ENCODE data around the gene KCTD5. TPM values are rescaled to one million over a fixed set of nuclear protein-coding genes. Genes with fewer than 3 reads are reported as not detected.
"Not testable (repeated sequence)": the region's sequence is repeated elsewhere in the genome, so short reads cannot be mapped to it uniquely, and the experiment has no call there.

Gene KCTD5
- total RNA-seq, 1 experiment from 2014 or later: 66.5 TPM

DNA sequence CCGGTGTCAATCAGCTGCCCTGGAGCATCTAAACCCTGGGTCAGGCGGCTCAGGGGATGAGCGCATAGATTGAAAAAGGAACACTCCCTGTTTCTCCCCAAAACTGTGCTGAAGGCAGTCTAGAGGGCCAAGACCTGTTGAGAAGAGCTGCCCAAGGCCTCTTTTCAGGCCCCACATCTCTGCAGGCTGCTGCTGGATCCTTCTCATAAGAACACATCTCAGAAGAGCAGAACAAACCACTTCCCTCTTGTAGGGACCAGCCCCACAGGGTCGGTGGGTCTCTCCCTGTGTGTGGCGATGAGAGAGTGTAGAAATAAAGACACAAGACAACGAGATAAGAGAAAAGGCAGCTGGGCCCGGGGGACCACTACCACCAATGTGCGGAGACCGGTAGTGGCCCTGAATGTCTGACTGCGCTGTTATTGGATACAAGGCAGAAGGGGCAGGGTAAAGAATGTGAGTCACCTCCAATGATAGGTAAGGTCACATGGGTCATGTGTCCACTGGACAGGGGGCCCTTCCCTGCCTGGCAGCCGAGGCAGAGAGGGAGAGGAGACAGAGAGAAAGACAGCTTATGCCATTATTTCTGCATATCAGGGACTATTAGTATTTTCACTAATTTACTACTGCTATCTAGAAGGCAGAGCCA lies 22.2 kb upstream of the KCTD5 start:
- BruUV-seq (replicated peaks): not testable (repeated sequence)

DNA sequence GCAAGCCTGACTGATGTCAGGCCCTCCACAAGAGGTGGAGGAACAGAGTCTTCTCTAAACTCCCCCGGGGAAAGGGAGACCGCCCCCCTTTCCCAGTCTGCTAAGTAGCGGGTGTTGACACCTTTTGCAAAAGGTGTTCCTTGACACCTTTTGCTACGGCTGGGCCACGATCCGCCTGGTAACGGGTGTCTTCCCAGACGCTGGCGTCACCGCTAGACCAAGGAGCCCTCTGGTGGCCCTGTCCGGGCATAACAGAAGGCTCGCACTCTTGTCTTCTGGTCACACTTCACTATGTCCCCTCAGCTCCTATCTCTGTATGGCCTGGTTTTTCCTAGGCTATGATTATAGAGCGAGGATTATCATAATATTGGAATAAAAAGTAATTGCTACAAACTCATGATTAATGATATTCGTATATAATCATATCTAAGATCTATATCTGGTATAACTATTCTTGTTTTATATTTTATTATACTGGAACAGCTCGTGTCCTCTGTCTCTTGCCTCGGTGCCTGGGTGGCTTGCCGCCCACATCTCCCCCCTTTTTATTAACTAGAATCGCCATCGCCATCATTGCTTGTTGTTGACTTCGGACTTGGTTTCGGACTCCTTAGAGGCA lies 21.5 kb upstream of the KCTD5 start:
- H4K20me1 ChIP-seq (ENCODE audit: insufficient read depth); H2AFZ ChIP-seq; H3K4me3 ChIP-seq; H3K27ac ChIP-seq; H3K9me2 ChIP-seq (ENCODE audit: insufficient read depth); intact Hi-C loops (cut with micrococcal nuclease; ENCODE audit: unreplicated experiment); H3K36me3 ChIP-seq (ENCODE audit: low read depth); H3K9me3 ChIP-seq (ENCODE audit: insufficient read depth, low read depth); H3K4me1 ChIP-seq (replicated peaks; ENCODE audit: insufficient read depth); POLR2A ChIA-PET (ENCODE audit: unreplicated experiment); H3K79me2 ChIP-seq (ENCODE audit: low read depth); BruUV-seq (replicated peaks): not testable (repeated sequence)
- Histone ChIP-seq H3K27me3 (ENCODE audit: insufficient read depth, low read depth) (peaks cover 14% of the 10 kb centered on the region; the same call in 1 of the 2 replicates), H3K4me2 (0 out of 2 replicates have a peak overlapping the region, but pooled peaks have one; percentile 13), H3F3A (ENCODE audit: insufficient read depth, low read depth) (peaks cover 12% of the 10 kb centered on the region; the same call in 1 of the 2 replicates)
- TF ChIP-seq, protein P1, sequence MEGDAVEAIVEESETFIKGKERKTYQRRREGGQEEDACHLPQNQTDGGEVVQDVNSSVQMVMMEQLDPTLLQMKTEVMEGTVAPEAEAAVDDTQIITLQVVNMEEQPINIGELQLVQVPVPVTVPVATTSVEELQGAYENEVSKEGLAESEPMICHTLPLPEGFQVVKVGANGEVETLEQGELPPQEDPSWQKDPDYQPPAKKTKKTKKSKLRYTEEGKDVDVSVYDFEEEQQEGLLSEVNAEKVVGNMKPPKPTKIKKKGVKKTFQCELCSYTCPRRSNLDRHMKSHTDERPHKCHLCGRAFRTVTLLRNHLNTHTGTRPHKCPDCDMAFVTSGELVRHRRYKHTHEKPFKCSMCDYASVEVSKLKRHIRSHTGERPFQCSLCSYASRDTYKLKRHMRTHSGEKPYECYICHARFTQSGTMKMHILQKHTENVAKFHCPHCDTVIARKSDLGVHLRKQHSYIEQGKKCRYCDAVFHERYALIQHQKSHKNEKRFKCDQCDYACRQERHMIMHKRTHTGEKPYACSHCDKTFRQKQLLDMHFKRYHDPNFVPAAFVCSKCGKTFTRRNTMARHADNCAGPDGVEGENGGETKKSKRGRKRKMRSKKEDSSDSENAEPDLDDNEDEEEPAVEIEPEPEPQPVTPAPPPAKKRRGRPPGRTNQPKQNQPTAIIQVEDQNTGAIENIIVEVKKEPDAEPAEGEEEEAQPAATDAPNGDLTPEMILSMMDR (conservative IDR thresholded peaks at IDR 0.05): peak; percentile 88
- DNase-seq: peak in 1 of 2 experiments; percentile 64
- CTCF ChIA-PET: interaction anchor here (0.6 kb wide), 1 partner anchor 291 kb away, joined by 8 read pairs; no protein-coding TSS in a partner anchor

More for the DNA sequence above, 22.2 kb upstream of the KCTD5 start:
- H3K79me2 ChIP-seq (ENCODE audit: low read depth); H3K36me3 ChIP-seq (ENCODE audit: low read depth); H4K20me1 ChIP-seq (ENCODE audit: insufficient read depth); H3K27ac ChIP-seq; H3K9me3 ChIP-seq (ENCODE audit: insufficient read depth, low read depth); H2AFZ ChIP-seq; H3K4me1 ChIP-seq (replicated peaks; ENCODE audit: insufficient read depth); CTCF ChIA-PET; H3K4me3 ChIP-seq; H3K9me2 ChIP-seq (ENCODE audit: insufficient read depth); intact Hi-C loops (cut with micrococcal nuclease; ENCODE audit: unreplicated experiment); POLR2A ChIA-PET (ENCODE audit: unreplicated experiment); DNase-seq: not testable (repeated sequence)
- H3K4me2 ChIP-seq: 0 out of 2 replicates have a peak overlapping the region, but pooled peaks have one; percentile 13
- H3F3A ChIP-seq (ENCODE audit: insufficient read depth, low read depth): peaks cover 12% of the 10 kb centered on the region; the same call in 1 of the 2 replicates
- peaks cover 14% of the 10 kb centered on the region; the same call in 1 of the 2 replicates for H3K27me3 ChIP-seq (ENCODE audit: insufficient read depth, low read depth)

DNA sequence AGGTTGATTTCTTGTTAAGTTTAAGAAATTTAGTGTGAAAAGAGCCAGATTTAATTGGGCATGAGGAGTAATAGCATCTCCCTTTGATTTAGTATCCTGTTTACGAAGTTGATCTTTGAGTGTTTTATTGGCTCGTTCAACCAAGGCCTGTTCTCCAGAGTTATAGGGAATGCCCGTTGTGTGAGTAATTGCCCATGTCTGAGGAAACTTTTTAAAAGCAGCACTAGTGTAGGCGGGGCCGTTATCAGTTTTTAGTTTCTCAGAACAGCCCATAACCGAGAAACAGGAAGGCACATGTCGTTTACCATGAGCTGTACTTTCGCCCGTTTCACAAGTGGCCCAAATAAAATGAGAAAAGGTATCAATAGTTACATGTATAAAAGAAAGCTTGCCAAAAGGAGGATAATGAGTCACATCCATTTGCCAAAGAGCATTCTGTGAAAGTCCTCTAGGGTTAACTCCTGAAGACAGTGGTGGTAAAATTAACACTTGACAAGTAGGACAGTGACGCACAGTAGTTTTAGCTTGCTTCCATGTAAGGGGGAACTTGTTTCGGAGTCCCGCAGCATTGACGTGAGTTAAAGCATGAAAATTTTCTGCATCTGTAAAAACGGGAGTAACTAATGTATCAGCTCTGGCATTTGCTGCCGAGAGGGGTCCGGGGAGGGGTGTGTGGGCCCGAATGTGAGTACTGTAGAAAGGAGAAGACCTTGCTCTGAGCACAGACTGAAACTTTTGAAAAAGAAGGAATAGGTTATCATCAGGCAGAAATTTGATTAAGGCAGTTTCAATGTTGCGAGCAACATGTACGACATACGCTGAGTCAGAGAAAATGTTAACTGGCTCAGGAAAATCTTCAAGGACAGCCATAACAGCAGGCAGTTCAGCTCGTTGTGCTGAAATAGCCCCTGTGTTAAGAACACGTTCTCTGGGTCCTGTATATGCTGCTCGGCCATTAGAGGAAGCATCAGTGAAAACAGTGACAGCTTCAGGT lies 18.5 kb upstream of the KCTD5 start:
- DNase-seq: no peak
- ChIA-PET POLR2A (ENCODE audit: unreplicated experiment) (no interaction called here), CTCF (interaction anchor here (0.6 kb wide), 1 partner anchor 239 kb away, joined by 7 read pairs; no protein-coding TSS in a partner anchor)
- H3K36me3 ChIP-seq (ENCODE audit: low read depth): 0 out of 2 replicates have a peak, but pooled peaks cover 4% of the 10 kb centered on the region
- H4K20me1 ChIP-seq (ENCODE audit: insufficient read depth): no peaks in the 10 kb centered on the region; the same call in 1 of the 2 replicates
- no peaks in the 10 kb centered on the region for H3K27me3 ChIP-seq (ENCODE audit: insufficient read depth, low read depth)
- no peak overlapping the region for H3K27ac ChIP-seq
- TF ChIP-seq EZH2 (IDR thresholded peaks at IDR 0.05; ENCODE audit: low read depth): no peak
- TF ChIP-seq, protein P1 (conservative IDR thresholded peaks at IDR 0.05): no peak
- H3K9me3 ChIP-seq (ENCODE audit: insufficient read depth, low read depth): no peaks in the 10 kb centered on the region
- no peak overlapping the region for H3K4me3 ChIP-seq
- no peaks in the 10 kb centered on the region for H3K4me1 ChIP-seq (replicated peaks; ENCODE audit: insufficient read depth)
- no peaks in the 10 kb centered on the region for H3K79me2 ChIP-seq (ENCODE audit: low read depth)
- intact Hi-C loops (cut with micrococcal nuclease; ENCODE audit: unreplicated experiment): no loop called here
- H3K4me2 ChIP-seq: no peak overlapping the region
- no peak overlapping the region for H2AFZ ChIP-seq
- no TSS peak for BruUV-seq (replicated peaks)
- H3F3A ChIP-seq (ENCODE audit: insufficient read depth, low read depth): peaks cover 12% of the 10 kb centered on the region; the same call in 1 of the 2 replicates
- no peaks in the 10 kb centered on the region for H3K9me2 ChIP-seq (ENCODE audit: insufficient read depth)

Data from PC-9 (cell line).